GM12801 (cell line): ENCODE results near the gene TMEM9.

Source experiments
- CTCF ChIP-seq: IDR thresholded peaks from one replicate; pipeline ENCODE4 v1.5.1; 2011; ENCODE audit warnings: control low read depth; ENCODE audit not compliant: insufficient read length; ENCODE audit errors: extremely low read depth

TMEM9 gene

GRCh38 chr1:201096977-201097856 is 57.1 kb downstream of the TMEM9 start:
- no peak for TF ChIP-seq CTCF

GRCh38 chr1:201096041-201096461 is 58.2 kb downstream of the TMEM9 start:
- no peak for TF ChIP-seq CTCF

GRCh38 chr1:201095581-201095980 is 58.7 kb downstream of the TMEM9 start:
- TF ChIP-seq CTCF: no peak

- TF ChIP-seq CTCF: no peak
These were observed 59.4 kb downstream of the TMEM9 start for GRCh38 chr1:201094832-201095231.

GRCh38 chr1:201093962-201094361 is 60.3 kb downstream of the TMEM9 start:
- TF ChIP-seq CTCF: no peak

GRCh38 chr1:201093561-201093960 is 60.7 kb downstream of the TMEM9 start:
- no peak for TF ChIP-seq CTCF

- TF ChIP-seq CTCF: no peak
These were observed 61.5 kb downstream of the TMEM9 start for GRCh38 chr1:201092738-201093137.
